ENCODE results near the gene PIK3R2. TPM values are rescaled to one million over a fixed set of nuclear protein-coding genes. Genes with fewer than 3 reads are reported as not detected.
A peak's percentile ranks its signal among the peaks of the same experiment; 100 is the strongest.

The PIK3R2 gene
- total and polyA plus RNA-seq, 2 of the 13 experiments (the other 11 are each of a cell fraction or from before 2014, with no cell fraction given): 18.6 to 25.3 TPM

- TF ChIP-seq ZNF251 (CRISPR knock-in tag; IDR thresholded peaks at IDR 0.05): no peak
- no peak for TF ChIP-seq ZNF124 (CRISPR knock-in tag; IDR thresholded peaks at IDR 0.05)
- TF ChIP-seq ZNF549 (CRISPR knock-in tag; IDR thresholded peaks at IDR 0.05): no peak
- no peak for TF ChIP-seq ZSCAN30 (CRISPR knock-in tag; IDR thresholded peaks at IDR 0.05)
- peak; percentile 99 for TF ChIP-seq ZNF7 (CRISPR knock-in tag; IDR thresholded peaks at IDR 0.05)
- TF ChIP-seq ZFP91 (CRISPR knock-in tag; IDR thresholded peaks at IDR 0.05; ENCODE audit: borderline replicate concordance): peak; percentile 73
- TF ChIP-seq RELA (CRISPR knock-in tag; IDR thresholded peaks at IDR 0.05): peak; percentile 55; the same call in 1 of the 2 replicates
- no peak for TF ChIP-seq PLSCR1 (CRISPR knock-in tag; IDR thresholded peaks at IDR 0.05; ENCODE audit: borderline replicate concordance)
- TF ChIP-seq ZZZ3 (CRISPR knock-in tag; IDR thresholded peaks at IDR 0.05; ENCODE audit: borderline replicate concordance): 0 out of 2 replicates have a peak, but pooled peaks have one; percentile 27
- 0 out of 2 replicates have a peak, but pooled peaks have one; percentile 35 for TF ChIP-seq ZNF616 (CRISPR knock-in tag; IDR thresholded peaks at IDR 0.05; ENCODE audit: low read depth)
- TF ChIP-seq SNAPC5 (CRISPR knock-in tag; IDR thresholded peaks at IDR 0.05; ENCODE audit: borderline replicate concordance): no peak
- TF ChIP-seq DPF2 (CRISPR knock-in tag; IDR thresholded peaks at IDR 0.05; ENCODE audit: borderline replicate concordance, low read depth): no peak
- TF ChIP-seq ZNF18 (CRISPR knock-in tag; IDR thresholded peaks at IDR 0.05; ENCODE audit: insufficient replicate concordance): no peak
- TF ChIP-seq ZNF180 (CRISPR knock-in tag; IDR thresholded peaks at IDR 0.05; ENCODE audit: borderline replicate concordance, low read depth): 0 out of 2 replicates have a peak, but pooled peaks have one; percentile 24
- peak; percentile 66 for TF ChIP-seq TBX2 (CRISPR knock-in tag; IDR thresholded peaks at IDR 0.05; ENCODE audit: borderline replicate concordance)
- no peak for TF ChIP-seq NCOR1 (IDR thresholded peaks at IDR 0.05; ENCODE audit: borderline replicate concordance, low read length)
- TF ChIP-seq CHCHD3 (CRISPR knock-in tag; IDR thresholded peaks at IDR 0.05): no peak
- TF ChIP-seq, protein P1, sequence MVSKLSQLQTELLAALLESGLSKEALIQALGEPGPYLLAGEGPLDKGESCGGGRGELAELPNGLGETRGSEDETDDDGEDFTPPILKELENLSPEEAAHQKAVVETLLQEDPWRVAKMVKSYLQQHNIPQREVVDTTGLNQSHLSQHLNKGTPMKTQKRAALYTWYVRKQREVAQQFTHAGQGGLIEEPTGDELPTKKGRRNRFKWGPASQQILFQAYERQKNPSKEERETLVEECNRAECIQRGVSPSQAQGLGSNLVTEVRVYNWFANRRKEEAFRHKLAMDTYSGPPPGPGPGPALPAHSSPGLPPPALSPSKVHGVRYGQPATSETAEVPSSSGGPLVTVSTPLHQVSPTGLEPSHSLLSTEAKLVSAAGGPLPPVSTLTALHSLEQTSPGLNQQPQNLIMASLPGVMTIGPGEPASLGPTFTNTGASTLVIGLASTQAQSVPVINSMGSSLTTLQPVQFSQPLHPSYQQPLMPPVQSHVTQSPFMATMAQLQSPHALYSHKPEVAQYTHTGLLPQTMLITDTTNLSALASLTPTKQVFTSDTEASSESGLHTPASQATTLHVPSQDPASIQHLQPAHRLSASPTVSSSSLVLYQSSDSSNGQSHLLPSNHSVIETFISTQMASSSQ (IDR thresholded peaks at IDR 0.05; ENCODE audit: low read depth): no peak
- TF ChIP-seq, protein P1 (CRISPR knock-in tag; IDR thresholded peaks at IDR 0.05; ENCODE audit: borderline replicate concordance): peak; percentile 49; the same call in 1 of the 2 replicates
- peak; percentile 73 for TF ChIP-seq SP5 (CRISPR knock-in tag; IDR thresholded peaks at IDR 0.05; ENCODE audit: borderline replicate concordance, low read depth)
- no peak for TF ChIP-seq ZNF468 (CRISPR knock-in tag; IDR thresholded peaks at IDR 0.05)
Measured at GRCh38 chr19:18173572-18174288, 20.8 kb downstream of the PIK3R2 start, which contains the start of gene IFI30 (continued).
